ENCODE results near the gene ACTL9. TPM values are rescaled to one million over a fixed set of nuclear protein-coding genes. Genes with fewer than 3 reads are reported as not detected.
A peak's percentile ranks its signal among the peaks of the same experiment; 100 is the strongest.

Gene ACTL9
- total and polyA plus RNA-seq, 2 donors from 2014 or later: not detected

- H3K27ac ChIP-seq (ENCODE audit: low read depth in 2 of 2, low read length in 2 of 2): no peak overlapping the region
- FAIRE-seq (no peak), DNase-seq (peak in 3 of 5 donors; percentile 39 to 46 (median 39))
- H3K27me3 ChIP-seq (ENCODE audit: control insufficient read depth, insufficient read depth, low read length): no peaks in the 10 kb centered on the region
- no peaks in the 10 kb centered on the region for H3K4me1 ChIP-seq (ENCODE audit: control insufficient read depth in 2 of 3, insufficient read depth in 2 of 3, low read depth in 1 of 3, low read length in 3 of 3)
- no peak overlapping the region for H3K9ac ChIP-seq (ENCODE audit: low read length in 3 of 3)
- TF ChIP-seq, protein P1, sequence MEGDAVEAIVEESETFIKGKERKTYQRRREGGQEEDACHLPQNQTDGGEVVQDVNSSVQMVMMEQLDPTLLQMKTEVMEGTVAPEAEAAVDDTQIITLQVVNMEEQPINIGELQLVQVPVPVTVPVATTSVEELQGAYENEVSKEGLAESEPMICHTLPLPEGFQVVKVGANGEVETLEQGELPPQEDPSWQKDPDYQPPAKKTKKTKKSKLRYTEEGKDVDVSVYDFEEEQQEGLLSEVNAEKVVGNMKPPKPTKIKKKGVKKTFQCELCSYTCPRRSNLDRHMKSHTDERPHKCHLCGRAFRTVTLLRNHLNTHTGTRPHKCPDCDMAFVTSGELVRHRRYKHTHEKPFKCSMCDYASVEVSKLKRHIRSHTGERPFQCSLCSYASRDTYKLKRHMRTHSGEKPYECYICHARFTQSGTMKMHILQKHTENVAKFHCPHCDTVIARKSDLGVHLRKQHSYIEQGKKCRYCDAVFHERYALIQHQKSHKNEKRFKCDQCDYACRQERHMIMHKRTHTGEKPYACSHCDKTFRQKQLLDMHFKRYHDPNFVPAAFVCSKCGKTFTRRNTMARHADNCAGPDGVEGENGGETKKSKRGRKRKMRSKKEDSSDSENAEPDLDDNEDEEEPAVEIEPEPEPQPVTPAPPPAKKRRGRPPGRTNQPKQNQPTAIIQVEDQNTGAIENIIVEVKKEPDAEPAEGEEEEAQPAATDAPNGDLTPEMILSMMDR (IDR thresholded peaks at IDR 0.05; ENCODE audit: borderline replicate concordance, extremely low read depth, insufficient read depth): no peak
- H3K9me3 ChIP-seq (ENCODE audit: control insufficient read depth in 2 of 3, insufficient read depth in 1 of 3, low read length in 3 of 3): no peaks in the 10 kb centered on the region
- H3K4me3 ChIP-seq (ENCODE audit: low read length in 3 of 3): no peak overlapping the region
- H3K36me3 ChIP-seq (ENCODE audit: control insufficient read depth in 2 of 3, insufficient read depth in 3 of 3, low read length in 3 of 3): no peaks in the 10 kb centered on the region
- intact Hi-C loops (cut with DNase I): no loop called here
These were observed 33.0 kb upstream of the ACTL9 start for GRCh38 chr19:8731428-8732169.

- TF ChIP-seq, protein P1 (IDR thresholded peaks at IDR 0.05; ENCODE audit: borderline replicate concordance, extremely low read depth, insufficient read depth): no peak
- DNase-seq: no peak
- no peak for FAIRE-seq
- intact Hi-C loops (cut with DNase I): no loop called here
- no peak overlapping the region for H3K4me3 ChIP-seq (ENCODE audit: low read length in 3 of 3)
- H3K27me3 ChIP-seq (ENCODE audit: control insufficient read depth, insufficient read depth, low read length): no peaks in the 10 kb centered on the region
- no peak overlapping the region for H3K9ac ChIP-seq (ENCODE audit: low read length in 3 of 3)
- H3K9me3 ChIP-seq (ENCODE audit: control insufficient read depth in 2 of 3, insufficient read depth in 1 of 3, low read length in 3 of 3): no peaks in the 10 kb centered on the region
- no peaks in the 10 kb centered on the region for H3K36me3 ChIP-seq (ENCODE audit: control insufficient read depth in 2 of 3, insufficient read depth in 3 of 3, low read length in 3 of 3)
- no peak overlapping the region for H3K27ac ChIP-seq (ENCODE audit: low read depth in 2 of 2, low read length in 2 of 2)
- no peaks in the 10 kb centered on the region for H3K4me1 ChIP-seq (ENCODE audit: control insufficient read depth in 2 of 3, insufficient read depth in 2 of 3, low read depth in 1 of 3, low read length in 3 of 3)
These were observed 25.7 kb upstream of the ACTL9 start for GRCh38 chr19:8724276-8724675.

- Histone ChIP-seq H3K27me3 (ENCODE audit: control insufficient read depth, insufficient read depth, low read length) (no peaks in the 10 kb centered on the region), H3K4me3 (ENCODE audit: low read length in 3 of 3) (no peak overlapping the region), H3K36me3 (ENCODE audit: control insufficient read depth in 2 of 3, insufficient read depth in 3 of 3, low read length in 3 of 3) (no peaks in the 10 kb centered on the region), H3K27ac (ENCODE audit: low read depth in 2 of 2, low read length in 2 of 2) (no peak overlapping the region), H3K9ac (ENCODE audit: low read length in 3 of 3) (no peak overlapping the region), H3K9me3 (ENCODE audit: control insufficient read depth in 2 of 3, insufficient read depth in 1 of 3, low read length in 3 of 3) (peaks cover 0 to 2% (median 0%) of the 10 kb centered on the region in 3 donors), H3K4me1 (ENCODE audit: control insufficient read depth in 2 of 3, insufficient read depth in 2 of 3, low read depth in 1 of 3, low read length in 3 of 3) (no peaks in the 10 kb centered on the region)
- no peak for DNase-seq
- intact Hi-C loops (cut with DNase I): no loop called here
- TF ChIP-seq, protein P1 (IDR thresholded peaks at IDR 0.05; ENCODE audit: borderline replicate concordance, extremely low read depth, insufficient read depth): no peak
- no peak for FAIRE-seq
These were observed 23.4 kb upstream of the ACTL9 start for GRCh38 chr19:8722032-8722431.
